Subcutaneous abdominal adipose tissue (tissue), 5 donors: ENCODE measurements around the gene SIPA1L3.

ENCODE experiments used
- H3K27ac ChIP-seq: one replicate; pipeline ENCODE4 v1.7.0; 2013; ENCODE audit warnings: low read depth, mild to moderate bottlenecking, inconsistent platforms, low read length, moderate library complexity
- H3K27me3 ChIP-seq, 5 donors: one replicate each; pipeline ENCODE4 v1.7.0; 2013; ENCODE audit warnings: low read length in 5 of 5, inconsistent platforms in 1 of 5; ENCODE audit not compliant: control insufficient read depth in 5 of 5, insufficient read depth in 4 of 5
- H3K36me3 ChIP-seq, 5 donors: one replicate each; pipeline ENCODE4 v1.7.0; 2013; ENCODE audit warnings: low read length in 5 of 5; ENCODE audit not compliant: control insufficient read depth in 5 of 5, insufficient read depth in 5 of 5
- H3K4me1 ChIP-seq, 5 donors: one replicate each; pipeline ENCODE4 v1.7.0; 2013; ENCODE audit warnings: low read length in 5 of 5, mild to moderate bottlenecking in 3 of 5, moderate library complexity in 1 of 5; ENCODE audit not compliant: control insufficient read depth in 5 of 5, insufficient read depth in 5 of 5
- H3K4me3 ChIP-seq, 5 donors: one replicate each; pipeline ENCODE4 v1.7.0; 2013; ENCODE audit warnings: low read length in 5 of 5, low read depth in 1 of 5
- H3K9ac ChIP-seq, 5 donors: one replicate each; pipeline ENCODE4 v1.7.0; 2013; ENCODE audit warnings: low read length in 5 of 5, mild to moderate bottlenecking in 4 of 5, moderate library complexity in 3 of 5
- H3K9me3 ChIP-seq, 5 donors: one replicate each; pipeline ENCODE4 v1.7.0; 2013; ENCODE audit warnings: low read length in 5 of 5; ENCODE audit not compliant: control insufficient read depth in 5 of 5
- donor health status: healthy.
- donor health status: healthy.
- donor health status: healthy.
- donor health status: healthy.
- donor health status: healthy.

Gene SIPA1L3

GRCh38 chr19:38034492-38034860 is 127.5 kb downstream of the SIPA1L3 start:
- no peak overlapping the region for H3K27ac ChIP-seq

GRCh38 chr19:38035515-38036495 is 128.8 kb downstream of the SIPA1L3 start:
- no peak overlapping the region for H3K27ac ChIP-seq
- no peak overlapping the region for H3K4me3 ChIP-seq

More at GRCh38 chr19:38034492-38034860, 127.5 kb downstream of the SIPA1L3 start:
- H3K4me3 ChIP-seq = no peak overlapping the region
- H3K4me1 ChIP-seq = peaks cover 2 to 24% (median 12%) of the 10 kb centered on the region in 5 donors
- H3K9ac ChIP-seq = no peak overlapping the region
- H3K36me3 ChIP-seq = peaks cover 0 to 4% (median 2%) of the 10 kb centered on the region in 5 donors
- no peaks in the 10 kb centered on the region for H3K27me3 ChIP-seq
- H3K9me3 ChIP-seq = no peaks in the 10 kb centered on the region

GRCh38 chr19:38036707-38037611 is 130.0 kb downstream of the SIPA1L3 start:
- Histone ChIP-seq H3K9me3 (no peaks in the 10 kb centered on the region), H3K9ac (peak overlapping the region in 1 of 5 donors; percentile 10), H3K4me3 (no peak overlapping the region), H3K36me3 (peaks cover 0 to 2% (median 0%) of the 10 kb centered on the region in 5 donors), H3K27ac (no peak overlapping the region), H3K27me3 (no peaks in the 10 kb centered on the region), H3K4me1 (peaks cover 2 to 24% (median 12%) of the 10 kb centered on the region in 5 donors)

More at GRCh38 chr19:38035515-38036495, 128.8 kb downstream of the SIPA1L3 start:
- peaks cover 2 to 24% (median 12%) of the 10 kb centered on the region in 5 donors for H3K4me1 ChIP-seq
- peak overlapping the region in 1 of 5 donors; percentile 28 for H3K9ac ChIP-seq
- H3K36me3 ChIP-seq = peaks cover 0 to 2% (median under 1%) of the 10 kb centered on the region in 5 donors
- H3K27me3 ChIP-seq = no peaks in the 10 kb centered on the region
- H3K9me3 ChIP-seq = no peaks in the 10 kb centered on the region

- Histone ChIP-seq H3K4me1 (peaks cover 2 to 9% (median 6%) of the 10 kb centered on the region in 5 donors), H3K36me3 (peaks cover 0 to 2% (median 0%) of the 10 kb centered on the region in 5 donors), H3K27ac (no peak overlapping the region), H3K9me3 (no peaks in the 10 kb centered on the region), H3K4me3 (no peak overlapping the region), H3K27me3 (no peaks in the 10 kb centered on the region), H3K9ac (no peak overlapping the region)
These were observed 133.0 kb downstream of the SIPA1L3 start for GRCh38 chr19:38039966-38040365.

GRCh38 chr19:38042132-38042531 is 135.1 kb downstream of the SIPA1L3 start:
- H3K9me3 ChIP-seq = no peaks in the 10 kb centered on the region
- H3K4me1 ChIP-seq = no peaks in the 10 kb centered on the region

GRCh38 chr19:38043649-38044144 is 136.7 kb downstream of the SIPA1L3 start:
- Histone ChIP-seq H3K9ac (no peak overlapping the region), H3K9me3 (no peaks in the 10 kb centered on the region), H3K4me3 (no peak overlapping the region), H3K36me3 (no peaks in the 10 kb centered on the region), H3K27me3 (no peaks in the 10 kb centered on the region), H3K4me1 (peaks cover 0 to 5% (median 0%) of the 10 kb centered on the region in 5 donors), H3K27ac (no peak overlapping the region)

More at GRCh38 chr19:38042132-38042531, 135.1 kb downstream of the SIPA1L3 start:
- no peak overlapping the region for H3K4me3 ChIP-seq
- H3K27ac ChIP-seq = no peak overlapping the region
- H3K9ac ChIP-seq = no peak overlapping the region
- peaks cover 0 to 2% (median 0%) of the 10 kb centered on the region in 5 donors for H3K36me3 ChIP-seq
- H3K27me3 ChIP-seq = no peaks in the 10 kb centered on the region

- no peak overlapping the region for H3K9ac ChIP-seq
- H3K36me3 ChIP-seq = no peaks in the 10 kb centered on the region
- no peak overlapping the region for H3K27ac ChIP-seq
- H3K4me3 ChIP-seq = no peak overlapping the region
- peaks cover 0 to 5% (median 0%) of the 10 kb centered on the region in 5 donors for H3K4me1 ChIP-seq
- H3K9me3 ChIP-seq = no peaks in the 10 kb centered on the region
- no peaks in the 10 kb centered on the region for H3K27me3 ChIP-seq
These were observed 137.5 kb downstream of the SIPA1L3 start for GRCh38 chr19:38044267-38045111.

- Histone ChIP-seq H3K9me3 (no peaks in the 10 kb centered on the region), H3K4me1 (peaks cover 0 to 5% (median 0%) of the 10 kb centered on the region in 5 donors), H3K4me3 (no peak overlapping the region), H3K27ac (no peak overlapping the region), H3K27me3 (no peaks in the 10 kb centered on the region), H3K9ac (no peak overlapping the region), H3K36me3 (no peaks in the 10 kb centered on the region)
These were observed 138.7 kb downstream of the SIPA1L3 start for GRCh38 chr19:38045554-38046253.
